Psoas muscle (tissue), 8 donors: ENCODE results near the gene NGDN. TPM values are rescaled to one million over a fixed set of nuclear protein-coding genes. Genes with fewer than 3 reads are reported as not detected.

Experiments used
- ATAC-seq, 4 donors: fragments of 200-7000 bp; cut with Tn5 transposase; one replicate each; pipeline ENCODE4 v1.9.1; 2020; ENCODE audit warnings: moderate library complexity in 3 of 4, mild to moderate bottlenecking in 2 of 4
- DNase-seq, 2 donors: peaks; one replicate each; pipeline ENCODE4 v3.0.0-alpha.2; 2020
- H3K27ac ChIP-seq: fragments of 200-600 bp; one replicate; pipeline ENCODE4 v1.8.0; 2022
- H3K27me3 ChIP-seq, 3 donors: fragments of 200-600 bp in 1 of 3; one replicate each; pipeline versions ENCODE4 v1.6.1 to v1.8.0; 2013 to 2022; ENCODE audit warnings: low read length in 2 of 3, mild to moderate bottlenecking in 2 of 3, moderate library complexity in 1 of 3; ENCODE audit not compliant: insufficient read depth in 3 of 3
- H3K36me3 ChIP-seq, 2 donors: fragments of 200-600 bp in 1 of 2; one replicate each; pipeline versions ENCODE4 v1.6.1 to v1.8.0; 2013 to 2022; ENCODE audit warnings: low read depth in 1 of 2, mild to moderate bottlenecking in 1 of 2, moderate library complexity in 1 of 2; ENCODE audit not compliant: insufficient read depth in 1 of 2
- H3K4me1 ChIP-seq: fragments of 200-600 bp; one replicate; pipeline ENCODE4 v1.8.0; 2022
- H3K4me3 ChIP-seq: fragments of 200-600 bp; one replicate; pipeline ENCODE4 v1.8.0; 2022; ENCODE audit warnings: mild to moderate bottlenecking
- H3K9me3 ChIP-seq: fragments of 200-600 bp; one replicate; pipeline ENCODE4 v1.8.0; 2022
- WGBS, 3 donors: extraction: QIAGEN DNeasy Blood & Tissue Kit; methylation state at CpG; one replicate each; pipeline versions ENCODE4 v1.1.6 to v1.1.7; 2013; 5-methylcytosine and 5-hydroxymethylcytosine counted together
- intact Hi-C, 2 donors: fragments of 100-400 bp; cut with DNase I; formaldehyde crosslinking; loops; one replicate each; pipeline versions ENCODE4 v1.11.0 to v1.14.2; 2022
- polyA plus RNA-seq, 3 donors: library from polyadenylated mRNA; stranded (reverse); fragments of 200-250 nt; gene quantifications; one replicate each; pipeline ENCODE4 v1.2.3, GENCODE V29; 2013
- total RNA-seq, 4 donors: library from RNA; stranded (reverse); fragmentation: NEBNext Ultra II Directional in 2 of 4; extraction: Animal tissue kit (Norgen Biotek cat#: 25700) in 2 of 4; gene quantifications; one replicate each; pipeline versions ENCODE4 v1.2.1 to v1.2.4, GENCODE V29; 2021 to 2023
- TF ChIP-seq, protein P1 (sequence below): fragments of 200-600 bp; IDR thresholded peaks from one replicate; pipeline ENCODE4 v1.8.0; 2022; ENCODE audit warnings: antibody characterized with exemption
- donor health status: healthy with polysubstance abuse.
- donor health status: DM: no; HTN: no; CAD: no; lungs with moderate emphysema.
- donor health status: Bipolar disorder and iron deficiency.
- donor health status: healthy.
- donor health status: DM: yes; HTN: yes; CAD: no.
- donor health status: DM: no; HTN: no; CAD: no.
- donor health status: DM: no; HTN: no; CAD: no.
- donor health status: DM: yes; HTN: yes; CAD: no.

The NGDN gene
- total and polyA plus RNA-seq, 7 donors, result 20.3 to 91.1 (median 49.9) TPM

DNA sequence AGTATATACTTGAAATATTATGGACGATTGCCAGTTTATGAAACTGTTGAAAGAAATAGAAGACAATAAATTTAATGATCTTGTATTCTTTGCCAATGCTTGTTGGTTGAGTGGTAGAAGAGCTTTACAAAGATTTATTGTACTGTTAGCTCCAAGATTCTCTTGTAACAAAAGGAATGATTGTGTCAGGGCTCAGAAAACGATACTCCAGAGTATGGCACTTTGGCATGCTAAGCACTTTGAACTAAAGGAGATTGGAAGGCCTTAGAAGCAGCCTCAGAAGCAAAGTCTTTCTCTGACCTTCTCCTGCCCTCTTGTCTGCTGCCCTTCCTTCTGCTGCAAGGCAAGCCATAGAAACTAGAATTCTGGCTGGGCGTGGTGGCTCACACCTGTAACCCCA is 4.2 kb upstream of the NGDN start:
- Histone ChIP-seq H3K27me3 (no peaks in the 10 kb centered on the region), H3K4me3 (no peak overlapping the region), H3K4me1 (peaks cover 2% of the 10 kb centered on the region), H3K36me3 (peaks cover 0 to under 1% of the 10 kb centered on the region in 2 donors), H3K27ac (no peak overlapping the region), H3K9me3 (no peaks in the 10 kb centered on the region)
- ATAC-seq (no peak), DNase-seq (no peak)
- 68 to 79% (median 73%) methylated on average over 3 of the region's 3 CpGs for WGBS, 3 donors
- TF ChIP-seq, protein P1, sequence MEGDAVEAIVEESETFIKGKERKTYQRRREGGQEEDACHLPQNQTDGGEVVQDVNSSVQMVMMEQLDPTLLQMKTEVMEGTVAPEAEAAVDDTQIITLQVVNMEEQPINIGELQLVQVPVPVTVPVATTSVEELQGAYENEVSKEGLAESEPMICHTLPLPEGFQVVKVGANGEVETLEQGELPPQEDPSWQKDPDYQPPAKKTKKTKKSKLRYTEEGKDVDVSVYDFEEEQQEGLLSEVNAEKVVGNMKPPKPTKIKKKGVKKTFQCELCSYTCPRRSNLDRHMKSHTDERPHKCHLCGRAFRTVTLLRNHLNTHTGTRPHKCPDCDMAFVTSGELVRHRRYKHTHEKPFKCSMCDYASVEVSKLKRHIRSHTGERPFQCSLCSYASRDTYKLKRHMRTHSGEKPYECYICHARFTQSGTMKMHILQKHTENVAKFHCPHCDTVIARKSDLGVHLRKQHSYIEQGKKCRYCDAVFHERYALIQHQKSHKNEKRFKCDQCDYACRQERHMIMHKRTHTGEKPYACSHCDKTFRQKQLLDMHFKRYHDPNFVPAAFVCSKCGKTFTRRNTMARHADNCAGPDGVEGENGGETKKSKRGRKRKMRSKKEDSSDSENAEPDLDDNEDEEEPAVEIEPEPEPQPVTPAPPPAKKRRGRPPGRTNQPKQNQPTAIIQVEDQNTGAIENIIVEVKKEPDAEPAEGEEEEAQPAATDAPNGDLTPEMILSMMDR, result no peak
- intact Hi-C loops, result loop anchor here in 1 of 2 donors (5.0 kb wide), 1 partner anchor 143 kb away; the partner anchor contains the start of gene PABPN1

DNA sequence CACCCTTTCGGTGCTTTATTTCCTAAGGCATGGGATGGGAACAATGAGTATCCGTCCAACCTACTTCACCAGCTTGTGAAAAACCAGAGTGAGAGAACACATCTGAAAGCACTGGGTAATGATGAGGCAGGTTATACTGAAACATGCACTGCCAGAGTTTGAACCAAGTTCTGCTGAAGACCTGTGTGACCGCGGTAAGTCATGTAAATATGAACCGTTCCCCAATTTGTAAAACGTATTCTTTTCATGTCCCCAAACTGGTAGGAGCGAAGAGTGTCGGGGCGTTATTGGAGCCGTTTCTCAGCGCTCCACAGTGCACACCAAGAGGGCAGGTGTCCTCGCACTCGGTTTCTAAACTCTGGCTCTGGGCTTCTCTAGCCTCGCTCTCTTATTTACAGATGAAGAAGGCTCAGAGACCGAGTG is 788 bp upstream of the NGDN start:
- Histone ChIP-seq H3K36me3 (peaks cover 0 to 35% of the 10 kb centered on the region in 2 donors), H3K4me1 (peaks cover 10% of the 10 kb centered on the region), H3K4me3 (peak overlapping the region; percentile 86), H3K9me3 (no peaks in the 10 kb centered on the region), H3K27ac (peak overlapping the region; percentile 84), H3K27me3 (no peaks in the 10 kb centered on the region)
- peak in 3 of 4 donors; percentile 0 to 6 (median 2) for ATAC-seq
- no peak for DNase-seq
- TF ChIP-seq, protein P1, result no peak
- intact Hi-C loops, result loop anchor here in 1 of 2 donors (5.0 kb wide), 1 partner anchor 146 kb away; the partner anchor contains the start of gene PABPN1
- WGBS, 3 donors, result 41 to 54% (median 52%) methylated on average over 15 of the region's 15 CpGs

DNA sequence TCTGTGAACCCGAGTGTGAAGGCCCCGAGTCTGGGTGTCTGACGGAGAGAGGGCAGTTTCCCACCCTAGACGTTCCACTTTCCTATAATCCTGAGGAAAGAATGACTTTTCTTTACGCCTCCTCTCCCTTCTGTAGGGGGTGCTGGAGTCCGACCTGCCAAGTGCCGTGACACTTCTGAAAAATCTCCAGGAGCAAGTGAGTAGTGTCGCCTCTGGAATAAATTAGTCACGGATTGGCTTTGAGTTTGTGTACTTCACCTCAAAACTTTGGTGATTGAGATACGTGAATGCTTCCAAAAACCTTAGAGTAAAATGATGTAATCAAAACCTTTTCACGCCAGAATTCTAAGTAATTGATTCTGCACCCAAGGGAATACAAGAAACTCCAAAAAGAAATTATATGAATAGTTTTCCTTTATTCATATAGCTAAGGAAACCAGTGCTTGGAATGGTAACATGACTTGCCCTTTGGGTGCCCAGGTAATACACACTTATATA is 452 bp downstream of the NGDN start:
- ATAC-seq (peak; percentile 0 to 23 (median 12)), DNase-seq (no peak)
- intact Hi-C loops, result loop anchor here in 1 of 2 donors (5.0 kb wide), 1 partner anchor 148 kb away; the partner anchor contains the start of gene PABPN1
- Histone ChIP-seq H3K27me3 (no peaks in the 10 kb centered on the region), H3K9me3 (no peaks in the 10 kb centered on the region), H3K4me1 (peaks cover 10% of the 10 kb centered on the region), H3K4me3 (peak overlapping the region; percentile 86), H3K27ac (peak overlapping the region; percentile 89), H3K36me3 (peaks cover 2 to 47% of the 10 kb centered on the region in 2 donors)
- TF ChIP-seq, protein P1, result no peak
- WGBS, 3 donors, result 1 to 2% (median 1%) methylated on average over 11 of the region's 11 CpGs

DNA sequence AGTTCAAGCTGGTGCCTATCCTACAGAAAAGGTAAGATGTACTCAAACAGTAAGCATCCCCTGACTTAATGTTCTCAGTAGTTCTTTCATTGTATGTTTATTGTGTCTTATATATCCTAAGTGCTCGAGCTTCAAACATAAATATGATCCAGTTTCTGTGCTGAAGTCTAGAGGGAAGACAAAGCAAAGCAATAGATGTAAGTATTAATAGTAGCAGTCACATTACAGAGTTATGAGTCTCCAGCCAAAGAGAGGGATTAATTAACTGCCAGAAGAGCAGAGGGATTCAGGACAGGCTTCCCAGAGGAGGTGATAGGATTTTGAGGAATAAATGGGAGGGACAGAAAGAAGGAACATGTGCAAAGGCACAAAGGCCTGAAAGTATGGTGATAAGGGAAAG is 1.4 kb downstream of the NGDN start:
- Histone ChIP-seq H3K9me3 (no peaks in the 10 kb centered on the region), H3K4me3 (no peak overlapping the region), H3K36me3 (peaks cover 12 to 57% of the 10 kb centered on the region in 2 donors), H3K27me3 (no peaks in the 10 kb centered on the region), H3K27ac (no peak overlapping the region), H3K4me1 (peaks cover 10% of the 10 kb centered on the region)
- intact Hi-C loops, result no loop called here
- WGBS, 3 donors, result 87 to 95% (median 93%) methylated on average over 1 of the region's 1 CpG
- TF ChIP-seq, protein P1, result no peak
- no peak for DNase-seq
- no peak for ATAC-seq
